H1 (cell line): ENCODE data around the gene VMO1. TPM values are rescaled to one million over a fixed set of nuclear protein-coding genes. Genes with fewer than 3 reads are reported as not detected.
"Not testable (repeated sequence)": the region's sequence is repeated elsewhere in the genome, so short reads cannot be mapped to it uniquely, and the experiment has no call there.

ENCODE experiments used
- CTCF ChIA-PET: fragments of 300-600 bp; sonication (Branson Sonifier 250); formaldehyde crosslinking; loops from one replicate; lab custom pipeline; 2021; ENCODE audit not compliant: partially characterized antibody; lab: Charles Lee
- POLR2A ChIA-PET: fragments of 300-600 bp; sonication (Branson Sonifier 250); formaldehyde crosslinking; loops from one replicate; lab custom pipeline; 2021; ENCODE audit warnings: inconsistent platforms; ENCODE audit not compliant: partially characterized antibody; lab: Charles Lee
- DNase-seq, 2 experiments: peaks; one replicate each; pipeline versions ENCODE4 v3.0.0 to v3.0.0-alpha.2; 2010 to 2022; ENCODE audit warnings: low spot score in 2 of 2, low read depth in 1 of 2, mixed read lengths in 1 of 2
- FAIRE-seq: peaks from 2 replicates; lab custom pipeline; 2011; peaks lifted over from hg19 to GRCh38; lab: Jason Lieb, UNC
- H2AFZ ChIP-seq: 2 replicates; pipeline ENCODE4 v1.8.1; 2012; ENCODE audit warnings: low read length, inconsistent platforms
- H2AK5ac ChIP-seq: 2 replicates; pipeline ENCODE4 v1.6.1; 2013; ENCODE audit warnings: low read depth, low read length
- H2BK120ac ChIP-seq: replicated peaks from 2 replicates; pipeline ENCODE3; 2013; ENCODE audit warnings: low read depth, low read length, inconsistent platforms
- H2BK12ac ChIP-seq: 2 replicates; pipeline ENCODE4 v1.6.1; 2013; ENCODE audit warnings: low read depth, low read length
- H2BK15ac ChIP-seq: 2 replicates; pipeline ENCODE4 v1.6.1; 2013; ENCODE audit warnings: low read length
- H2BK20ac ChIP-seq: 2 replicates; pipeline ENCODE4 v1.6.1; 2013; ENCODE audit warnings: low read length
- H2BK5ac ChIP-seq: 2 replicates; pipeline ENCODE4 v1.6.1; 2013; ENCODE audit warnings: low read depth, low read length
- H3K14ac ChIP-seq: 2 replicates; pipeline ENCODE4 v1.6.1; 2013; ENCODE audit warnings: inconsistent platforms; ENCODE audit not compliant: insufficient read length
- H3K18ac ChIP-seq: 2 replicates; pipeline ENCODE4 v1.6.1; 2013; ENCODE audit warnings: low read length; ENCODE audit errors: extremely low read depth
- H3K23ac ChIP-seq: 2 replicates; pipeline ENCODE4 v1.6.1; 2013; ENCODE audit warnings: inconsistent platforms; ENCODE audit not compliant: insufficient read length
- H3K23me2 ChIP-seq: 2 replicates; pipeline ENCODE4 v1.6.1; 2013; ENCODE audit warnings: low read depth, low read length
- H3K27ac ChIP-seq: 2 replicates; pipeline ENCODE4 v1.6.1; 2011; ENCODE audit warnings: low read depth, low read length, inconsistent platforms
- H3K27me3 ChIP-seq, 4 experiments: replicated peaks in 1 of 4; 1 replicate in 1 of 4; 2 replicates in 3 of 4; pipeline versions ENCODE4 v1.6.1 to v1.8.1; 2011 to 2013; ENCODE audit warnings: low read length in 3 of 4, mild to moderate bottlenecking in 3 of 4, inconsistent platforms in 2 of 4, mixed read lengths in 2 of 4, moderate library complexity in 1 of 4; ENCODE audit not compliant: control insufficient read depth in 3 of 4, insufficient read depth in 3 of 4; ENCODE audit errors: extremely low read depth in 1 of 4
- H3K36me3 ChIP-seq, 4 experiments: 2 replicates each; pipeline versions ENCODE4 v1.6.1 to v1.8.1; 2011 to 2013; ENCODE audit warnings: mild to moderate bottlenecking in 4 of 4, low read length in 3 of 4, moderate library complexity in 2 of 4, control low read depth in 1 of 4, inconsistent platforms in 1 of 4; ENCODE audit not compliant: insufficient read depth in 4 of 4, control insufficient read depth in 2 of 4
- H3K4ac ChIP-seq: replicated peaks from 2 replicates; pipeline ENCODE3; 2013; ENCODE audit warnings: low read length, low read depth, mixed read lengths, inconsistent platforms; ENCODE audit not compliant: insufficient read length
- H3K4me1 ChIP-seq, 4 experiments: replicated peaks in 1 of 4; 1 replicate in 1 of 4; 2 replicates in 3 of 4; pipeline versions ENCODE4 v1.6.1 to v1.8.1; 2011 to 2013; ENCODE audit warnings: low read length in 3 of 4, inconsistent platforms in 2 of 4, mixed read lengths in 1 of 4; ENCODE audit not compliant: insufficient read depth in 4 of 4, control insufficient read depth in 3 of 4
- H3K4me2 ChIP-seq, 2 experiments: 2 replicates each; pipeline versions ENCODE4 v1.6.1 to v1.8.1; 2011 to 2013; ENCODE audit warnings: low read depth in 2 of 2, low read length in 2 of 2, control low read depth in 1 of 2, inconsistent platforms in 1 of 2, mild to moderate bottlenecking in 1 of 2; ENCODE audit not compliant: insufficient read depth in 1 of 2
- H3K4me3 ChIP-seq, 4 experiments: fragments of 200-600, 300-600 bp in 1 of 4; sonication (generic), shearing (Covaris generic), sonication (Bioruptor Twin) in 1 of 4; 2 replicates each; pipeline versions ENCODE4 v1.5.1 to v1.8.1; 2011 to 2016; ENCODE audit warnings: low read length in 4 of 4, low read depth in 3 of 4, control low read depth in 2 of 4, inconsistent platforms in 2 of 4, mild to moderate bottlenecking in 2 of 4, mixed read lengths in 1 of 4, moderate library complexity in 1 of 4; ENCODE audit not compliant: insufficient read depth in 2 of 4; ENCODE audit errors: extremely low read depth in 1 of 4
- H3K56ac ChIP-seq: replicated peaks from 2 replicates; pipeline ENCODE3; 2013; ENCODE audit warnings: low read depth, mild to moderate bottlenecking, mixed read lengths, low read length, inconsistent platforms; ENCODE audit not compliant: insufficient read length
- H3K79me1 ChIP-seq: 2 replicates; pipeline ENCODE4 v1.6.1; 2013; ENCODE audit warnings: low read depth, low read length, control low read depth
- H3K79me2 ChIP-seq, 2 experiments: 2 replicates each; pipeline versions ENCODE4 v1.6.1 to v1.8.1; 2012 to 2013; ENCODE audit warnings: low read length in 2 of 2, mild to moderate bottlenecking in 2 of 2, inconsistent platforms in 1 of 2; ENCODE audit not compliant: insufficient read depth in 2 of 2, control insufficient read depth in 1 of 2
- H3K9ac ChIP-seq, 4 experiments: replicated peaks in 1 of 4; 1 replicate in 1 of 4; 2 replicates in 3 of 4; pipeline versions ENCODE4 v1.6.1 to v1.8.1; 2011 to 2013; ENCODE audit warnings: low read depth in 3 of 4, low read length in 3 of 4, control low read depth in 2 of 4, mild to moderate bottlenecking in 2 of 4, moderate library complexity in 2 of 4, inconsistent platforms in 1 of 4; ENCODE audit errors: extremely low read depth in 1 of 4
- H3K9me3 ChIP-seq, 2 experiments: 2 replicates each; pipeline versions ENCODE4 v1.6.1 to v1.8.1; 2012 to 2013; ENCODE audit warnings: mild to moderate bottlenecking in 2 of 2, moderate library complexity in 2 of 2, control low read depth in 1 of 2, inconsistent platforms in 1 of 2, low read depth in 1 of 2, low read length in 1 of 2, mixed read lengths in 1 of 2; ENCODE audit not compliant: insufficient read depth in 2 of 2
- H4K20me1 ChIP-seq, 2 experiments: replicated peaks in 1 of 2; 2 replicates each; pipeline versions ENCODE3 to v1.8.1; 2011 to 2013; ENCODE audit warnings: inconsistent platforms in 2 of 2, low read length in 2 of 2, mild to moderate bottlenecking in 1 of 2; ENCODE audit not compliant: insufficient read depth in 2 of 2, control insufficient read depth in 1 of 2
- H4K5ac ChIP-seq: 2 replicates; pipeline ENCODE4 v1.6.1; 2013; ENCODE audit warnings: low read length, low read depth, mixed read lengths, inconsistent platforms; ENCODE audit not compliant: insufficient read length
- H4K8ac ChIP-seq: 2 replicates; pipeline ENCODE4 v1.8.0; 2013; ENCODE audit warnings: mild to moderate bottlenecking, moderate library complexity, low read length, inconsistent platforms; ENCODE audit not compliant: insufficient read depth; ENCODE audit errors: extremely low read depth
- H4K91ac ChIP-seq: replicated peaks from 2 replicates; pipeline ENCODE3; 2013; ENCODE audit warnings: low read length, mixed read lengths, inconsistent platforms; ENCODE audit not compliant: insufficient read length
- WGBS, 2 experiments: shearing (Covaris generic) in 1 of 2; methylation state at CpG; one replicate each; pipeline versions ENCODE4 v1.1.6 to v1.1.7; 2013 to 2015; ENCODE audit warnings: low lambda C conversion rate in 2 of 2, mixed read lengths in 2 of 2, inconsistent platforms in 1 of 2, low coverage in 1 of 2, missing lambda C conversion rate in 1 of 2; ENCODE audit not compliant: insufficient replicate concordance in 2 of 2, insufficient coverage in 1 of 2, insufficient read length in 1 of 2; ENCODE audit errors: extremely low coverage in 1 of 2, missing lambda C conversion rate in 1 of 2; 5-methylcytosine and 5-hydroxymethylcytosine counted together
- polyA plus RNA-seq, 7 experiments: library from polyadenylated mRNA; depleted of rRNA in 3 of 7; stranded (reverse) in 5 of 7; unstranded in 2 of 7; fragments of >200 nt in 5 of 7; fragments of 200-250 nt in 2 of 7; gene quantifications; 1 replicate in 5 of 7; 2 replicates in 1 of 7; 4 replicates in 1 of 7; pipeline versions ENCODE4 v1.2.1 to v1.2.3, GENCODE V29; 2011 to 2013; ENCODE audit warnings: missing spikeins in 2 of 7, mixed read lengths in 2 of 7
- total RNA-seq: library from RNA; stranded (reverse); fragmentation: NEBNext Ultra II Directional; extraction: Animal tissue kit (Norgen Biotek cat#: 25700); gene quantifications from 2 replicates; pipeline ENCODE4 v1.2.1, GENCODE V29; 2021
- TF ChIP-seq, protein P1 (sequence below): IDR thresholded peaks from 2 replicates; pipeline ENCODE4 v1.6.1; 2012; ENCODE audit warnings: inconsistent platforms

The VMO1 gene
- total and polyA plus RNA-seq, 2 of the 8 experiments (the other 6 are each of a cell fraction or from before 2014, with no cell fraction given) = 0.30 TPM; not detected in 1

DNA sequence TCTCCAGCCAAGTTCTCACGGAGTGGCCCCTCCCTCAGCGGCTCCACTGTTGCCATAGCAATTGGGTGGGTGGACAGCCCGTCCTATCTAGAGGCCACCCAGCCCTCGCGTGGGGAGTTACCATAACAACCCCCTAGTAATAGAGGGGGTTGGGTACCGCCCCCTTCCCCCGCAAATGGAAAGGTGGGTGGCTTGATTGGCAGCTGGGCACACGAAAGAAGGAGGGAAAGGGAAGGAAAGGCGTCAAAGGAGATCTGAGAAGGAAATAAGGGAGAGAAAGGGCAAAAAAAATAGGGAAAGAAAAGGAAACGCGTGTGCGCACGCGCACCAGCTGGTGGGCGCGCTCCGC lies 46.6 kb upstream of the VMO1 start:
- H2AK5ac ChIP-seq, H2BK5ac ChIP-seq, H4K20me1 ChIP-seq, H3K23ac ChIP-seq, H3K36me3 ChIP-seq, H2AFZ ChIP-seq, H3K79me1 ChIP-seq, H4K5ac ChIP-seq, H3K14ac ChIP-seq, H2BK15ac ChIP-seq, DNase-seq, H3K4me1 ChIP-seq, H3K23me2 ChIP-seq, H3K27ac ChIP-seq, H3K4ac ChIP-seq, H2BK20ac ChIP-seq, FAIRE-seq, H3K27me3 ChIP-seq, H4K91ac ChIP-seq, H3K9me3 ChIP-seq, H3K18ac ChIP-seq, H2BK120ac ChIP-seq: not testable (repeated sequence)
- peaks cover 0 to 39% of the 10 kb centered on the region in 2 experiments; a peak in 3 of 4 replicates for H3K79me2 ChIP-seq
- H3K4me3 ChIP-seq = peak overlapping the region; percentile 64 to 85 (median 72)
- 0% methylated on average over 11 of the region's 17 CpGs; no CpG with 5 or more reads in 1 of the 2 experiments for WGBS, 2 experiments
- peak overlapping the region; percentile 17; the same call in 1 of the 2 replicates for H2BK12ac ChIP-seq
- H4K8ac ChIP-seq = 0 out of 2 replicates have a peak overlapping the region, but pooled peaks have one; percentile 91
- H3K56ac ChIP-seq = peak overlapping the region; percentile 73
- peak overlapping the region in 2 of 4 experiments; percentile 45 to 56; a peak in 2 of 7 replicates for H3K9ac ChIP-seq
- peak overlapping the region; percentile 89 to 99 for H3K4me2 ChIP-seq
- CTCF ChIA-PET = interaction anchor here (1.3 kb wide), 1 partner anchor 19 kb away, joined by 3 read pairs; no protein-coding TSS in a partner anchor
- TF ChIP-seq, protein P1, sequence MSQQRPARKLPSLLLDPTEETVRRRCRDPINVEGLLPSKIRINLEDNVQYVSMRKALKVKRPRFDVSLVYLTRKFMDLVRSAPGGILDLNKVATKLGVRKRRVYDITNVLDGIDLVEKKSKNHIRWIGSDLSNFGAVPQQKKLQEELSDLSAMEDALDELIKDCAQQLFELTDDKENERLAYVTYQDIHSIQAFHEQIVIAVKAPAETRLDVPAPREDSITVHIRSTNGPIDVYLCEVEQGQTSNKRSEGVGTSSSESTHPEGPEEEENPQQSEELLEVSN = peak; percentile 53; the same call in 1 of the 2 replicates
- TF ChIP-seq, all 59 proteins: peak for 1; not testable (repeated sequence) for 58
- POLR2A ChIA-PET = interaction anchor here (0.8 to 1.0 kb wide), 3 partner anchors 10 to 116 kb away, joined by 3 read pairs; partner anchors contain the start of gene PFN1
